ENCODE data around the gene CCDC9. TPM values are rescaled to one million over a fixed set of nuclear protein-coding genes. Genes with fewer than 3 reads are reported as not detected.

Gene CCDC9
- total and polyA plus RNA-seq, 2 of the 8 experiments (the other 6 are each of a cell fraction or from before 2014, with no cell fraction given): 3.7 to 29.8 TPM

- POLR2A ChIA-PET (ENCODE audit: partially characterized antibody): no interaction called here
- Histone ChIP-seq H3K36me3 (ENCODE audit: control insufficient read depth in 2 of 4, insufficient read depth in 4 of 4, low read length in 3 of 4) (no peaks in the 10 kb centered on the region), H3K23me2 (ENCODE audit: low read depth, low read length) (peaks cover under 1% of the 10 kb centered on the region; the same call in 1 of the 2 replicates), H2BK120ac (replicated peaks; ENCODE audit: low read depth, low read length) (no peak overlapping the region), H3K9me3 (ENCODE audit: insufficient read depth in 2 of 2, low read depth in 1 of 2, low read length in 1 of 2) (no peaks in the 10 kb centered on the region), H2BK12ac (ENCODE audit: low read depth, low read length) (no peak overlapping the region), H3K79me2 (ENCODE audit: control insufficient read depth in 1 of 2, insufficient read depth in 2 of 2, low read length in 2 of 2) (no peaks in the 10 kb centered on the region), H3K56ac (replicated peaks; ENCODE audit: insufficient read length, low read depth, low read length) (no peak overlapping the region), H3K27me3 (replicated peaks in 1 of 4; ENCODE audit: control insufficient read depth in 3 of 4, extremely low read depth in 1 of 4, insufficient read depth in 3 of 4, low read length in 3 of 4) (peaks cover 0 to 9% (median 5%) of the 10 kb centered on the region in 4 experiments; a peak in 5 of 7 replicates), H3K14ac (ENCODE audit: insufficient read length) (no peak overlapping the region), H4K91ac (replicated peaks; ENCODE audit: insufficient read length, low read length) (no peak overlapping the region), H3K4me1 (replicated peaks in 1 of 4; ENCODE audit: control insufficient read depth in 3 of 4, insufficient read depth in 4 of 4, low read length in 3 of 4) (peaks cover 0 to 5% (median 2%) of the 10 kb centered on the region in 4 experiments; a peak in 5 of 7 replicates), H2BK15ac (ENCODE audit: low read length) (no peak overlapping the region), H3K27ac (ENCODE audit: low read depth, low read length) (no peak overlapping the region), H2AK5ac (ENCODE audit: low read depth, low read length) (no peak overlapping the region), H3K9ac (replicated peaks in 1 of 4; ENCODE audit: extremely low read depth in 1 of 4, low read depth in 3 of 4, low read length in 3 of 4) (no peak overlapping the region), H4K8ac (ENCODE audit: extremely low read depth, insufficient read depth, low read length) (0 out of 2 replicates have a peak overlapping the region, but pooled peaks have one; percentile 2), H3K23ac (ENCODE audit: insufficient read length) (no peak overlapping the region), H3K79me1 (ENCODE audit: low read depth, low read length) (no peaks in the 10 kb centered on the region), H3K4me2 (ENCODE audit: insufficient read depth in 1 of 2, low read depth in 2 of 2, low read length in 2 of 2) (no peak overlapping the region), H2BK5ac (ENCODE audit: low read depth, low read length) (no peak overlapping the region), H2AFZ (ENCODE audit: low read length) (no peak overlapping the region), H4K20me1 (replicated peaks in 1 of 2; ENCODE audit: control insufficient read depth in 1 of 2, insufficient read depth in 2 of 2, low read length in 2 of 2) (peaks cover 0 to 7% of the 10 kb centered on the region in 2 experiments), H3K4ac (replicated peaks; ENCODE audit: insufficient read length, low read depth, low read length) (no peak overlapping the region), H3K4me3 (ENCODE audit: extremely low read depth in 1 of 4, insufficient read depth in 2 of 4, low read depth in 3 of 4, low read length in 4 of 4) (no peak overlapping the region), H4K5ac (ENCODE audit: insufficient read length, low read depth, low read length) (no peak overlapping the region), H3K18ac (ENCODE audit: extremely low read depth, low read length) (no peak overlapping the region), H2BK20ac (ENCODE audit: low read length) (no peak overlapping the region)
- WGBS, 2 experiments (ENCODE audit: extremely low coverage in 1 of 2, insufficient coverage in 1 of 2, insufficient read length in 1 of 2, insufficient replicate concordance in 2 of 2, low coverage in 1 of 2, low lambda C conversion rate in 2 of 2, missing lambda C conversion rate in 1 of 2): 72% methylated on average over 13 of the region's 13 CpGs; no CpG with 5 or more reads in 1 of the 2 experiments
- DNase-seq (ENCODE audit: low read depth in 1 of 2, low spot score in 2 of 2) (peak in 1 of 2 experiments; percentile 93), FAIRE-seq (no peak)
- CTCF ChIA-PET (ENCODE audit: partially characterized antibody): interaction anchor here (0.6 to 1.4 kb wide), 8 partner anchors 34 to 1547 kb away, joined by 3 to 4 read pairs (median 3); no protein-coding TSS in a partner anchor
- TF ChIP-seq CTCF (IDR thresholded peaks at IDR 0.05; ENCODE audit: control extremely low read depth in 1 of 3, insufficient read depth in 1 of 3, low read depth in 1 of 3, low read length in 3 of 3) (peak; percentile 58 to 82 (median 76)), RAD21 (IDR thresholded peaks at IDR 0.05 in 1 of 2, conservative IDR thresholded peaks at IDR 0.05 in 1 of 2; ENCODE audit: low read depth in 2 of 2, low read length in 2 of 2) (peak; percentile 30 to 46; a peak in 3 of 4 replicates), ATF2 (IDR thresholded peaks at IDR 0.05; ENCODE audit: low read length) (0 out of 2 replicates have a peak, but pooled peaks have one; percentile 32), KDM1A (IDR thresholded peaks at IDR 0.05; ENCODE audit: borderline replicate concordance, low read length) (peak; percentile 92; the same call in 1 of the 2 replicates)
Measured at GRCh38 chr19:47280183-47280797, 24.0 kb downstream of the CCDC9 start.

Measured in H1 (cell line).